ENCODE results near the gene BPTF.

- no peak for TF ChIP-seq CTCF (IDR thresholded peaks at IDR 0.05)
- no peak for TF ChIP-seq ZFX (IDR thresholded peaks at IDR 0.05; ENCODE audit: borderline replicate concordance)
These were observed 196.7 kb downstream of the BPTF start for GRCh38 chr17:68021963-68022362.

All from 22Rv1 (cell line).